ENCODE measurements around the gene ADAMTS12.
"Not testable (repeated sequence)": the region's sequence is repeated elsewhere in the genome, so short reads cannot be mapped to it uniquely, and the experiment has no call there.

ADAMTS12 gene

DNA sequence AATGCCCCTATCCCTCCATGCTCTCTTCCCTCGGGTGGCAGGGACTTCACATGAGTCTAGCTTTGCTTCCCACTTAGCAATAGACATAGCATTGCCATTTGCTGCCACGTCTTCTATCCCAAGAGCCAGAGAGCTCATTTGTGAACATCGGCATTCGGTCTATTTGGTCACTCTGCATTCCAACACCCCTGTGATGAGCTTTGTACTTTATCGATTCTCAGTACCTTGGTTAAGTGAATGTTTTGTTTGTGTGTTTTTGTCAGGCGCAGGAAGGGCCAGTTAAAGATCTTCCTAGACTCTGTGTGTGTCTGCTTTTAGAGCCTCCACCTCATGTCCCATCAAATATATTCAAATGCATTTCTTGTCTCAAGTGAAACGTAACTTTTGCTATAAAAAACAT, 309.4 kb downstream of the ADAMTS12 start:
- Mint-ChIP-seq H3K4me3 (no peak overlapping the region), H3K36me3 (no peaks in the 10 kb centered on the region), H3K4me1 (no peaks in the 10 kb centered on the region), H3K9me3 (peaks cover 13% of the 10 kb centered on the region), H3K27me3 (no peaks in the 10 kb centered on the region), H3K27ac (no peak overlapping the region)
- no peak for ATAC-seq

DNA sequence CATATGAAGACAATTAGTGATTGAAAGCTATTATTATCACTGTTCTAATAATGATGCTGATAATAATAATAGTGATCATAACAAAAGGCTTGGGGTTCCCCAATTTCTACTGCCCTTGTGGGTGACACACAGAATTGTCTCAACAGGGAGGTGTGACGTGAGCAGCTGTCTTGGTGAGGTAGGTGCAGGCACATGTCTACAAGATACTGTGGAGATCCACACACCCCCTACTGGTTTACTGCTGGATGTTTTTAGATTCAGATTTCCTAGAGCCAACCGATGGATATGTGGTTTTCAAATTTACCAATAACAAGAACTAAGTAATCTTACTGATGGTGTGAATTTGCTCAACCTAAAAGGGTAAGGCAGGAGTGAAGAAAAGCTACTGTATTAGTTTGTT, 312.0 kb downstream of the ADAMTS12 start:
- Mint-ChIP-seq H3K9me3 (peaks cover 13% of the 10 kb centered on the region), H3K27ac (no peak overlapping the region), H3K36me3 (no peaks in the 10 kb centered on the region), H3K4me1 (no peaks in the 10 kb centered on the region), H3K4me3 (no peak overlapping the region), H3K27me3 (no peaks in the 10 kb centered on the region)
- no peak for ATAC-seq

DNA sequence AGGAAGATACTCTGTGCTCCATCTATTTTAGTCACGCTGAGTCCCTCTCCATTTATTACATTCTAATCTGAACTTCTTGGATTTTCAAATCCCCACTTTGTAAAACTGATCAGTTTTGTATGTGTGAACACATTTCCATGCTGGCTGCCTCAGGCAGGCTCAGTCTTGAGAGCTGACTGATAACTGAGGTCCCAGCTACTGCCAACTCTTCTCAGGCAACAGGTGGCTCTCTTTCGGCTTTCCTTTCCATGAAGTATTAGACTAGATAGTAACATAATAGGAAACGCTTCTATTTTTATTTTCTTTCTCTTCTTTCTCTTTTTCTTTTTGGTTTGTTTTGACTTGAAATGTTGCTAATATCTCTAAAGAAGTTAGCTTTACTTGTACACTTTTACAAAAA, 312.6 kb downstream of the ADAMTS12 start:
- Mint-ChIP-seq H3K9me3 (peaks cover 13% of the 10 kb centered on the region), H3K4me1 (no peaks in the 10 kb centered on the region), H3K27ac (no peak overlapping the region), H3K27me3 (no peaks in the 10 kb centered on the region), H3K36me3 (no peaks in the 10 kb centered on the region), H3K4me3 (no peak overlapping the region)
- ATAC-seq = no peak

DNA sequence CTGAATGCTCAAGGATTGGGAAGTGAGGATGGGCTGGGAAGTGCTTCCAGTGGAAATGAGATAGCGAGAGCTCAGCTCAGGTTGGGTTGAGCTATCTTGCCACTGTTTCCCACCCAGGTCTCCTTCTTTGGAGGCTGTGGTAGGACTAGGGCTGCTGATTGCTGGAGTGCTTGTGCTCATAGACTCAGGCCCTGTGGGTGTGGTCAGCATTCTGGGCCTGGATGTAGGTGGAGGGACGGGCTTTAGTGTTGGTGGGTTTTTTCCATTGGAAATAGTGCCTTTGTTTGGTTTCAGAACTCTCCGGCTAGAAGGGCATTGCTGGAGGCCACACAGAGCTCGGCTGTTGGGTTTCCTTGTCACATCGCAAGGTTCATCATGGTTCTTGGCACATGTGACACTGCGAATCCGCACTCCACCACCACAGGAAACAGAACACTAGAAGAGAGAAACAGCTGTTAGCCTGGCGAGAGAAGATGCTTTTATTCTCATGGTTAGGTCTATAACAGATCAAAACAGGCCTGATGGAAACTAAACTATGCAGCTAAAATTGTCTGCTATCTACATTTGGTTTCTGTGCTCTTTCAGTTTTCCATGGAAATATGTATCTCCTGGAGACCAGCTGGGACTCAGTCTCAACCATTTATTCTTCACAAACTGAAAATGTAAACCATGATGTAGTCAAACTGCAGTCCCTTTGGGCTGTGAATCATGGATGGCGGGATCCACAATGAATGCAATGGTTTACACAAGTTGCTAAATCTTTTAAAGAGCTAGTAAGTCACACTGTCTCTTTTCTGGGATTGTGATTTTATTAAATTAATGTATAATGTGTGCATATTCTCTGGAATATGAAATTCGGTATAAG, 314.8 kb downstream of the ADAMTS12 start:
- no peak for ATAC-seq
- Mint-ChIP-seq H3K27ac (no peak overlapping the region), H3K4me1 (no peaks in the 10 kb centered on the region), H3K4me3 (no peak overlapping the region), H3K9me3 (peaks cover 13% of the 10 kb centered on the region), H3K27me3 (no peaks in the 10 kb centered on the region), H3K36me3 (no peaks in the 10 kb centered on the region)

DNA sequence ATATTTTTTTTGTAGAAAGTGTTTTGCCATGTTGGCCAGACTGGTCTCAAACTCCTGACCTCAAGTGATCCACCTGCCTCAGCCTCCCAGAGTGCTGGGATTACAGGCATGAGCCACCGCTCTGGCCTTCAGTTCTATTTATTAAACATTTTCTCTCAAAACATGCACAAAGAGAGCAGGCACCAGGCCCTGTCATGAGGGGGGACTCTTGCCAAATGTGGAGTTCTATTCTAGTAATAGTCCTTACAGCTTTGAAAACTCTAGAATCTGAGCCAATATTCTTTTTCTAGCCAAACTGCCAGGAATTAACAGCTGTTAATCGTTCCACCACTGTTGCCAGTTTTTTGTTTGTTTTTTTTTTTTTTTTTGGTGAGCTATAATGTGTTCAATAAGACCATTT, 326.5 kb downstream of the ADAMTS12 start:
- H3K36me3 Mint-ChIP-seq = no peaks in the 10 kb centered on the region

DNA sequence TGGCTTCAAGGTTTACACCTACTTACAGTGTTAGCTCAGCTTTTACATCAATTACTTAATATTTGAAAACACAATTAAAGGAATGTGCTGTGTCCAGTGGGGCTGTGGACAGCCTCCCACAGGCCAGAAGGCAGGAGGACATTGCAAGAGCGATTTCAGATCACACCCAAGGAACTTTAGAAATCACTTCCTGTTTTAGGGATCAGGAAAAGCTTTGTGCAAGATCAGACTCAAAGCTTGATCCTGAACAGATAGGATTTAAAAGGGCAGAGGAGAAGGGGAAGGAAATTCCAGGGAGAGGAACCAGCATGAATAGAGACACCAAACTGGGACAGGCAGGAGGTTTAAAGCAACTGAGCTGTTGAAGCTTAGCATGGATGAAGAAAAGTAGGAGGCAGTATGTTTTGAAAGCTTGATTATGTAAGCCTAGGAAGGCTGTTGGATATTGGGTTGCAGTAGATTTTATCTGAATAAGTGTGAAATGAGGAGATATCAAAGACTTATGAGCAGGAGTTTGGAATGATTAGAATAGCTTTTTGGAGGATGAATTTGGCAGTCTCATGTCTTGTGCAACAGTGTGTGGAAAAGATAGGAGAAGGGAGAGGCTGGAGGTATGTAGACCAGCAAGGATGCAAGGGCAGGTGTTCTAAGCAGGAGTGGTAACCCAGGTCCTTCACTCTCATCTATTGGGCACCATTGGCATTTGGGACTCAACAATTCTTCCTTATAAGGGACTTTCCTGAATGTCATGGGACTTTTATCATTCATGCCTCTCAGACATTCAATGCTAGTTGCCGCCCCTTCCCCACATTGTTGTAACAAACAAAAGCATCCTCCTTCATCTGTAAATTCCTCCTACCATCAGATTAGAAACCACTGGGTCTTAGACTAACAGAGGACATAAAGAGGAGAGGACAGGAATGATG, 327.5 kb downstream of the ADAMTS12 start:
- Mint-ChIP-seq H3K4me1 (no peaks in the 10 kb centered on the region), H3K27ac (no peak overlapping the region), H3K9me3 (no peaks in the 10 kb centered on the region), H3K36me3 (no peaks in the 10 kb centered on the region), H3K27me3 (no peaks in the 10 kb centered on the region), H3K4me3 (no peak overlapping the region)
- ATAC-seq = no peak

More for the DNA sequence above, 326.5 kb downstream of the ADAMTS12 start:
- Mint-ChIP-seq H3K27me3 (no peaks in the 10 kb centered on the region), H3K27ac (no peak overlapping the region), H3K4me1 (no peaks in the 10 kb centered on the region), H3K9me3 (no peaks in the 10 kb centered on the region), H3K4me3 (no peak overlapping the region)
- ATAC-seq = no peak

DNA sequence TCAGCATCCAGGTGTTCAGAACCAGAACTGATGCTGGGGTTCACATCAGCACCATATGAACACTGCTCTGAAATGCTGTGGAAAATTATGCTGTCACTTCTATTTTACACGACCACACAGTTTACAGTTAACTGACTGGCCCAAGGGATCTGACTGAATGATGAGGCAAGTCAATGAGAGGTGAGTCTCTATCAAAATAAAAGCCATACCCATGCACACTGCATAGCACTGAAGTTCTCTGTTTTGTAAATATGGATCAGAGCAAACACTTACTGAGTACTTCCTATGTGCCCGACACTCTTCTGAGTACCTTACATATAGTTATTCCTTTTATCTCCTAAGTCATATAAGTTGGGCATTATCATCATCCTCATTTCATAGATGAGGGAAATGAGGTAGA, 328.3 kb downstream of the ADAMTS12 start:
- Mint-ChIP-seq H3K4me1 (no peaks in the 10 kb centered on the region), H3K27me3 (no peaks in the 10 kb centered on the region), H3K27ac (no peak overlapping the region), H3K4me3 (no peak overlapping the region), H3K9me3 (no peaks in the 10 kb centered on the region), H3K36me3 (no peaks in the 10 kb centered on the region)
- ATAC-seq = peak; percentile 12

DNA sequence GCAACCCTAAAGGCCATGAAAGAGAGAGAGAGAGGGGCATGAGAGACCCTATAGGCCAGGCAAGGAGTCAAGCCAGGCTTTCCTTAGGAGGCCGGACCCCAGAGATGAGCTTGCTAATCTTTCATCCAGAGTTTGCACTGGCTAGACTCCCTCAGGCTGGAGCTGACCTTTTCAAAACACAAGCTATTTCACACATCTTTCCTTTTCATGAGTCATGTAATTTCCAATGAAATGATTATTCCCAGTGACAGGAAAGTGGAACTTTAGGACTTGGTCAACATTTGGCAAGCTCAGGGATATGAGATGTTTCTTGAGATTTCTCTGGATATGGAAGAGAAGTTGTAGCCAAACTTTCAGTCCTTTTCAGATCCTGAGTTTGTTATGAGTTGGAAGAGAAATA, 333.3 kb downstream of the ADAMTS12 start:
- no peak overlapping the region for H3K27ac Mint-ChIP-seq
- no peaks in the 10 kb centered on the region for H3K36me3 Mint-ChIP-seq
- no peaks in the 10 kb centered on the region for H3K27me3 Mint-ChIP-seq
- no peaks in the 10 kb centered on the region for H3K9me3 Mint-ChIP-seq
- H3K4me3 Mint-ChIP-seq = no peak overlapping the region
- no peak for ATAC-seq
- H3K4me1 Mint-ChIP-seq = no peaks in the 10 kb centered on the region

DNA sequence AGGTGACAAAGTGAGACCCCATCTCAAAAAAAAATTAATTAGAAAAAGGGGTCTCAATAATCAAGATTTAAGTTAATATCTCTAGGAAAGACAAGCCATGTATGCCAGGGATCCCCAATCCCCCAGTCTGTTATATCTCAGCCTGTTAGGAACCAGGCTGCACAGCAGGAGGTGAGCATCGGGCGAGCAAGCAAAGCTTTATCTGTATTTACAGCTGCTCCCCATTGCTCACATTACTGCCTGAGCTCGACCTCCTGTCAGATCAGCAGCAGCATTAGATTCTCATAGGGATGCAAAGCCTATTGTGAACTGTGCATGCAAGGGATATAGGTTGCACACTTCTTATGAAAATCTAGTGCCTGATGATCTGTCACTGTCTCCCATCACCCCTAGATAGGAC, 334.2 kb downstream of the ADAMTS12 start:
- no peak overlapping the region for H3K4me3 Mint-ChIP-seq
- H3K27ac Mint-ChIP-seq = no peak overlapping the region
- no peak for ATAC-seq
- H3K9me3 Mint-ChIP-seq = no peaks in the 10 kb centered on the region
- H3K4me1 Mint-ChIP-seq = no peaks in the 10 kb centered on the region
- H3K36me3 Mint-ChIP-seq = no peaks in the 10 kb centered on the region
- H3K27me3 Mint-ChIP-seq = no peaks in the 10 kb centered on the region

DNA sequence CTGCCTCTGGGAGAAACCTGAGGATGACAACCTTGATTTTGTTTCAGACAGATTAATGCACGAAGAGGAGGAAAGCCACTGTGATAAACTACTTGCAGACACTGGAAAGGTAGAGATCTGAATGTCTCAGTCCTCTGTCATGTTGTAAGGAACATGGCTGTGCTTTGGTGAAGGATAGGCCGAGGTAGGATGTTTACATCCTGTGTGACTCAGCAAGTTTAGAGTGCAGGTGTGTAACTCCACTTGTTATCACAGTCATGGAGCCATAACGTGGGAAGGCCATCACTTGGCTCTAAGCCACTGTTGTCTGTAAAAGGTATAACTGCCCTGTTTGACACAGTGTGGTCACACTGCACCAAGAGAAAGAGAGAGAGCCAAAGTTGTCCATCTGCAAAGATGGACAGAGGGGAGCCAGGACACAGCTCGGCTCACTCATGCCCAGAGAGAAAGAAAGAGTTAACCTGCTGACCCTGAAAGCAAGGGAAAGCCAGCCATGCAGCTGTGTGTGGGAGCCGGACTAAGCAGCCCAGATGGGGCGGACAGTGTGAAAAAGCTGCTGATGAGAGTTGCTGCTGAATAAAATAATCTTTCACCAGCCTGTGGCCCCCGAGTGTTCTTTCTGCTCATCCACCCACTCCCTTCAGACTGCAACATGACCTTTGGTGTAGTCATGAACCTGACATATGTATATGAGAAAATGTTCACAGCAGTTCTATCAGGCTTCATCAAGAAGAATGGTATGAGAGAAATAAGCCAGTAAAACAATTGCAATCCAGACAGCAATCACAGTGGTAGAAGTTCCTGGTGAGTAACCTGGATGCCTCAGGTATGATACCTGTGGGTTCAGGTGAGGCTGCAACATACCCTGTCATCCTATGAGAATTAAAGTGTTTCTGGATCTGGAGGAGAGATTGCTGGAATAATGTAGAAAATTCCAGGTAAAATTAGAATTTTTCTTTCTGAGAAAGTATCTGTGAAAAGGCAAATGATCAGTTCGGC, 335.2 kb downstream of the ADAMTS12 start:
- Mint-ChIP-seq H3K4me3 (no peak overlapping the region), H3K27me3 (no peaks in the 10 kb centered on the region), H3K27ac (no peak overlapping the region), H3K36me3 (no peaks in the 10 kb centered on the region), H3K9me3 (no peaks in the 10 kb centered on the region), H3K4me1 (no peaks in the 10 kb centered on the region)
- ATAC-seq = peak; percentile 13

DNA sequence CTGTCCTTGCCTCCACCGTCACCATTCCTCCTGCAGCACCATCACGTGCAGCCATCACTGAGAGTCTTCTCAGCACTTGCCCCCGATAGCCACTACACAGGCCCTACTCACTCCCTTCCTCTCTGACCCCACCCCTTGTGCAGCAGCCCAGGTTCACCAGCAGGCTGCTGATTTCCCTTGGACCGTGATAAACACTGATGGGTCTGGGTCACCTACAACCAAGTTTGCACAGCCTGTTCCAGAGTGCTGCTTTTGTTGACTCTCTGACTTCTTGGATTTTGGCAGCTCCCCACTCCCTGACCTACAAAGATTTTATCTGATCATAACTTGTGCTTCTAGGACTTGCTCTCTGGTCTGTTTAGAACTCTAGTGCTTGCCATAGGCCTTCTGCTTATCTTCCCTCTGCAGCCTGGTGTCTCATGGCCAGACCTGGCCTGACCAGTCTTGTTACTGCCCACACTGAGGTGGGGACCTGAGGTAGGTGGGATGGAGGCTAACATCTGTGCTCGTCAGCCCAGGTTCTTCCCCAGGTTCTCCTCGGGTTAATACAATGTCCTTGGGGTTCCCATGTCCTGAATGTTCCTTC, 341.7 kb downstream of the ADAMTS12 start:
- no peak overlapping the region for H3K4me3 Mint-ChIP-seq
- H3K27ac Mint-ChIP-seq = no peak overlapping the region
- ATAC-seq = no peak

DNA sequence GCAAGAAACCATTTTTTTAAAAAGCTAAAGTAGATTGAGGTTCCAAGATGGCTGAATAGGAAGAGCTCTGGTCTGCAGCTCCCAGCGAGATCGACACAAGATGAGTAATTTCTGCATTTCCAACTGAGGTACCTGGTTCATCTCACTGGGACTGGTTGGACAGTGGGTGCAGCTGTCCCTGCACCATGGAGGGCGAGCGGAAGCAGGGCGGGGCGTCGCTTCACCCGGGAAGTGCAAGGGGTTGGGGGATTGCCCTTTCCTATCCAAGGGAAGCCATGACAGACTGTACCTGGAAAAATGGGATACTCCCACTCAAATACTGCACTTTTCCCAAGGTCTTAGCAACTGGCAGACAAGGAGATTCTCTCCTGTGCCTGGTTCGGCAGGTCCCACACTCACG, 352.0 kb downstream of the ADAMTS12 start:
- H3K9me3 Mint-ChIP-seq, H3K4me1 Mint-ChIP-seq, H3K36me3 Mint-ChIP-seq, H3K27ac Mint-ChIP-seq, H3K4me3 Mint-ChIP-seq, ATAC-seq: not testable (repeated sequence)
- H3K27me3 Mint-ChIP-seq = peaks cover 32% of the 10 kb centered on the region

More for the DNA sequence above, 341.7 kb downstream of the ADAMTS12 start:
- H3K36me3 Mint-ChIP-seq = no peaks in the 10 kb centered on the region
- no peaks in the 10 kb centered on the region for H3K4me1 Mint-ChIP-seq
- no peaks in the 10 kb centered on the region for H3K27me3 Mint-ChIP-seq
- no peaks in the 10 kb centered on the region for H3K9me3 Mint-ChIP-seq

DNA sequence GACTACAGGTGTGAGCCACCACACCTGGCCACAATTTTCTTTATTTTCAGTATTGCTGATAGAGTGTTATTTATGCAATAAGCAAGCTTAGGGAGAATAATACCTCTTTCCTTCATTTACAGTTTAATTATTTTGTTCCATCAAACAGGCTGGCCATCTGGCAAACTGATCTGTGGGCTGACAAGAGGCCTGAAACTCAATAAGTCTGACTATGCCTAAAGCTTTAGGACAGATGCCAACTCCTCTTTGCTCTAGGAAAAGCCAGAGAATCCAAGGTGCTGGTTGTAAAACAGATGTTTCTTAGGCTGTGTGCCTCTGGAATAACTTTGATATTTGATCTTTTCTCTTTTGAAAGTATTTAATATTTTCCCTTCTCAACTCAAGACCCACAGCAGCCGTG, 352.6 kb downstream of the ADAMTS12 start:
- Mint-ChIP-seq H3K4me1 (no peaks in the 10 kb centered on the region), H3K9me3 (no peaks in the 10 kb centered on the region), H3K4me3 (no peak overlapping the region), H3K36me3 (no peaks in the 10 kb centered on the region), H3K27ac (no peak overlapping the region), H3K27me3 (peaks cover 32% of the 10 kb centered on the region)
- ATAC-seq = no peak

DNA sequence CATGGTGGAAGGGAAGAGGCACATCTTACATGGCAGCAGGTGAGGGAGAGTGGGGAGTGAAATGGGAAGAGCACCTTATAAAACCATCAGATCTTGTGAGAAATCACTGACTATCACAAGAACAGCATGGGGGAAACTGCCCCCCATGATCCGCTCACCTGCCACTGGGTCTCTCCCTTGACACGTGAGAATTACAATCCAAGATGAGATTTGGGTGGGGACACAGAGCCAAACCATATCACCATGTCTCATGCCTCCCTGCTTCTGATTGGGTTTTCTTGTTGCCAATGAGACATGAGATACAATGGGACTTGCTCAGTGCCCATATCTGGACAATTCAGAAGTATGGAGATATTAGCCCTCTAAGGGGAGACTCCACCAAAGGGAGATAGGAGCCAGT, 353.6 kb downstream of the ADAMTS12 start:
- Mint-ChIP-seq H3K36me3 (no peaks in the 10 kb centered on the region), H3K4me1 (no peaks in the 10 kb centered on the region), H3K4me3 (no peak overlapping the region), H3K9me3 (no peaks in the 10 kb centered on the region), H3K27ac (no peak overlapping the region), H3K27me3 (peaks cover 32% of the 10 kb centered on the region)
- no peak for ATAC-seq

Data from stimulated activated memory B cell treated with anti-CD40 and anti-IgM and Interleukin-4, amounts not matched to agents 10 μg/mL and 1 μg/mL and 100 μg/mL, for 72 hours (primary cell).